Measurements from ENCODE around the gene GRAMD4.

The GRAMD4 gene

GRCh38 chr22:46598224-46598623 lies 22.0 kb upstream of the GRAMD4 start:
- DNase-seq: no peak

GRCh38 chr22:46598737-46599424 lies 21.3 kb upstream of the GRAMD4 start:
- DNase-seq: no peak

DNA sequence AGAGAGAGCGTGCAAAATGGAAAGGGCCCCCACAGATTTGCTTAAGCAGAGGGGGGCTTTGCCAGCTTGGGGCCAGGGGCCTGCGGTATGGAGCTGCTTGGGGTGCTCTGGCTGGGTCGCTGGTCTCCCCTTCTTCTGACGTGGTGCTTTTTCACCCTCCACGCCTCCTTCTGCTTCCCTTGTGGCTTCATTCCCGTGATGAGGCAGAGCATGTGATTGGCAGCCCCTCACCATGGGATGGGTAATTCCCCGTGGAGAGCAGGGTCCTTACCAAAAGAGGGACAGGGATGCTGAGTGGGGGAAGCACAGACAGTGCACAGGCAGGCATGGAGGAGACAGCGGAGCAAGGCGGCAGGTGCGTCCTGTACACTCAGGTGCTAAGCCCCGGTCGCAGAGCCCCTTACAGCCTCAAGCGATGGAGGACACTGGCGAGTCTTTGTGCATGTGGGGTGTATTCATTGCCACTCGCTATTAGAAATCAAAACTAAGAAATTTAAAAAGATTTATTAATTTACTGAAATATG lies 19.9 kb upstream of the GRAMD4 start:
- DNase-seq: no peak

GRCh38 chr22:46602025-46602424 lies 18.2 kb upstream of the GRAMD4 start:
- DNase-seq: no peak

DNA sequence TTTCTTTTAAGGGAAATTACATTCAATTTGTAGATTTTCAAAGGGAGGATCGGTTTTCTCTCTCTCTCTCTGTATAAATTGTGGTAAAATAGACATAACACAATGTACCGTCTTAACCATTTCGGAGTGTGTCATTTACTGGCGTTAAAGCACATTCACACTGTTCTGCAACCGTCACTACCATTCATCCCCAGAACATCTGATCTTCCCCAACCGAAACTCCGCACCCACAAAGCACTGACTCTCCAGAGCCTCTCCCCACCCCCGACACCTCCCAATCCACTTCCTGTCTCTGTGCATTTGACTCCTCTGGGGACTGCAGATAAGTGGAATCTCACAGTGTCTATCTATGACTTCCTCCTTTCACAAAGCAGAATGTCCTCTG lies 15.9 kb upstream of the GRAMD4 start:
- peak; percentile 77 for DNase-seq

DNA sequence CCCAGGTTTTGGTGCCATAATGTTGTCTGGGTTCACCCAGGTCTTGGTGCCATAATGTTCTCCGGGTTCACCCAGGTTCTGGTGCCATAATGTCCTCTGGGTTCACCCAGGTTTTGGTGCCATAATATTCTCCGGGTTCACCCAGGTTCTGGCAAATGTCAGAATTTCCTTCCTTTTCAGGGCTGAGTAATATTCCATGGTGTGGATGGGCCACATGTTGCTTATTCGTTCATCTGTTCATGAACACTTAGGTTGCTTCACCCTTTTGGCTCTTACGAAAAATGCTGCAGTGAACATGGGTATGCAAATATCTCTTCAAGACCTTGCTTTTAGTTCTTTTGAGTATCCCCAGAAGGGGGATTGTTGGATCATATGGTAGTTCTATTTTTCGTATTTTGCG lies 15.1 kb upstream of the GRAMD4 start:
- no peak for DNase-seq

DNA sequence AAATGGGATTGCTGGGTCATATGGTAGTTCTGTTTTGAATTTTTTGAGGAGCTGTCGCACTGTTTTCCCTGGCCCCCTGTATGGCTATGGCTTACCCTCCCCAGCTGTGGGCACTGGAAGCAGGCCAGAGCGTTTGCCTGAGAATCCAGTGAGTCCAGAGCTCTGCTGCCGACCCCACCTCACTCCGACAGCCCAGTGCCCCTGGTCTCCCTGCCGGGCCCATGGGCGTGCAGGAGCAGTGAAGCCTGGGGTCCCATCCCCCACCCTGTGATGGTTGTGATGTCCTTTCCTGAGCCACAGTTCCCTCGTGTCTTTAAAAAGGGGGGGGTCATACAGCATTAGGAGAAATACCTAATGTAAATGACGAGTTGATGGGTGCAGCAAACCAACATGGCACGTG lies 13.3 kb upstream of the GRAMD4 start:
- DNase-seq: no peak

- DNase-seq: no peak
Observed at GRCh38 chr22:46607483-46608114, 12.6 kb upstream of the GRAMD4 start.

DNA sequence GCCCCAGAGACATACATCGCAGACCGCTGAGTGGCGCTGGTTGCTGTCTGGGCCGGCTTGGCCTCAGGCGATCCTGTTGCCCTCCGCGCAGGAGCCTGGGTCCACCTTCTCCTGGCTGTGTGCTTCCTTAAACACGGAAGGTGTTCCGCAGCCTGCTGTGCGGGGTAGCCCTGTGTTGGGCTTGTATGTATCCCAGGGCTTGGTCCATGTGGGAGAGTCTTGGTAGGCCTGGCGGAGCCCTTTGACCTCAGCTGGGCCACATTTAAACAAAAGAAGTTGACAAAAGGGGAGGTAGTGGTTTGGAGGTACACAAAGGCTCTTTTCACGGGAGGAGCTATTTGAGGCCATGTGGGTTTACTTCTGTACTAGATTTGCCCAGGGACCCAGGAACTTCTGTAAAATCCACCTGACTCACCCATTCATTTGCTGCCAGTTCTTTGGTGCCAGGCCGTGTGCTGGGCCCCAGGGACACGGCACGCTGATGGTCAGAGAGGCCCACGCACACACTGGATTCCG lies 11.0 kb upstream of the GRAMD4 start:
- DNase-seq: no peak

DNA sequence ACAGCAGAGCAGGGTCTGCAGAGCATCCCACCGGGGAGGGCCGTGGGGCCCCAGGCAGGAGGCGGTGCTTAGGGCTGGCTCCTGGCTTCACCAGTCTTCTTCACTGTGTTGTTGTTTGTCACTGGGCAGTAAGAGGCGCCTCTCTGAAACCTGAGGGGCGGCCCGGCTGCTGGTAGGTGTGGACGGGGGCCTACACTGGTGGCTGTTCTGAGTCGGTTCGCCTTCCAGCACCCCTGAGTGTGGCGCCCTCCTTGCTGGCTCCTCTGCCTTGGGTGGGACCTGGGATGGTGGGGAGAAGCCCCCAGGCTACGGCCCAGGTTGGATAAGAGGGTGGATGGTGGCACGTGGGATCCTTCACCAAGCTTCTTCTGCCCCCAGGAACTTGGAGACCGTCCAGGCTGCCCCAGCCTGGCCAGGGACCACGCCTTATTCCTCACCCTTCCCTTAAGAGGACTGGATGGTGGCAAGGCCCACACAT lies 10.4 kb upstream of the GRAMD4 start:
- no peak for DNase-seq

DNA sequence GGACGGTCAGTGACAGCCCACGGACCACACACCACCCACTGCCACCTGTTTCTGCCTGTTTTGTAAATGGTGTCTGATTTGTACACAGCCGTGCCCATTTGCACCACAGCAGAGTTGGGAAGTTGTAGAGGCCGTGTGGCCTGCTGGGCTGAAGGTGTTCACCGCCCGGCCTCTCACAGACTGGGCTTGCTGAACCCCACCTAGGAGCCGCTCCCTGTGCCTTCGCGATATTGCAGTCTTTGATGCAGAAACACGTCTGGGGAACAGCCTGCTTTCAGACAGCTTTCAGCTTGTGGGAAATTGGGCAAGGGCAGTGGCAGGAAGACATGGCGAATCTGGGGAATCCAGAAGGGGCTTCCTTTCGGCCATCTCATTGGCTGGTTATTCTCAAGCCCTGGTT lies 9.8 kb upstream of the GRAMD4 start:
- no peak for DNase-seq

GRCh38 chr22:46611189-46611588 lies 9.0 kb upstream of the GRAMD4 start:
- DNase-seq: no peak

GRCh38 chr22:46612341-46612903 lies 7.8 kb upstream of the GRAMD4 start:
- DNase-seq: peak; percentile 25

- DNase-seq: peak; percentile 25
Observed at GRCh38 chr22:46612904-46613605, 7.1 kb upstream of the GRAMD4 start.

GRCh38 chr22:46613606-46614021 lies 6.6 kb upstream of the GRAMD4 start:
- peak; percentile 68 for DNase-seq

GRCh38 chr22:46614025-46614931 lies 5.9 kb upstream of the GRAMD4 start:
- peak; percentile 83 for DNase-seq

- no peak for DNase-seq
Observed at GRCh38 chr22:46617207-46617985, 2.8 kb upstream of the GRAMD4 start.

GRCh38 chr22:46617986-46618647 lies 2.1 kb upstream of the GRAMD4 start:
- no peak for DNase-seq

GRCh38 chr22:46618667-46619066 lies 1.5 kb upstream of the GRAMD4 start:
- no peak for DNase-seq

GRCh38 chr22:46619240-46619829 lies 851 bp upstream of the GRAMD4 start:
- DNase-seq: no peak

Measured in RPMI8226 (cell line).